ENCODE results near the gene ZNF32. TPM values are rescaled to one million over a fixed set of nuclear protein-coding genes. Genes with fewer than 3 reads are reported as not detected.
"Not testable (repeated sequence)": the region's sequence is repeated elsewhere in the genome, so short reads cannot be mapped to it uniquely, and the experiment has no call there.

The ZNF32 gene
- total and polyA plus RNA-seq, 7 donors = 21.3 to 108 (median 72.1) TPM

- WGBS, 2 donors = 61 to 68% methylated on average over 12 of the region's 12 CpGs
- intact Hi-C loops (cut with DNase I) = loop anchor here (1.0 to 5.0 kb wide), 2 partner anchors 34 to 42 kb away; partner anchors contain the start of genes ZNF239 and ZNF32
- DNase-seq = no peak
- peaks cover 0 to 21% (median 0%) of the 10 kb centered on the region in 4 donors for H3K36me3 ChIP-seq
- H3K27ac ChIP-seq = peak overlapping the region in 3 of 4 donors; percentile 62 to 77 (median 65)
- H3K9me3 ChIP-seq = no peaks in the 10 kb centered on the region
- H3K4me1 ChIP-seq = peaks cover 0 to 13% (median 8%) of the 10 kb centered on the region in 4 donors
- H3K4me3 ChIP-seq = peak overlapping the region; percentile 68 to 92 (median 85)
- TF ChIP-seq EP300 (IDR thresholded peaks at IDR 0.05) (no peak), POLR2AphosphoS5 (IDR thresholded peaks at IDR 0.05) (no peak), POLR2A (IDR thresholded peaks at IDR 0.05) (no peak)
- TF ChIP-seq, protein P1, sequence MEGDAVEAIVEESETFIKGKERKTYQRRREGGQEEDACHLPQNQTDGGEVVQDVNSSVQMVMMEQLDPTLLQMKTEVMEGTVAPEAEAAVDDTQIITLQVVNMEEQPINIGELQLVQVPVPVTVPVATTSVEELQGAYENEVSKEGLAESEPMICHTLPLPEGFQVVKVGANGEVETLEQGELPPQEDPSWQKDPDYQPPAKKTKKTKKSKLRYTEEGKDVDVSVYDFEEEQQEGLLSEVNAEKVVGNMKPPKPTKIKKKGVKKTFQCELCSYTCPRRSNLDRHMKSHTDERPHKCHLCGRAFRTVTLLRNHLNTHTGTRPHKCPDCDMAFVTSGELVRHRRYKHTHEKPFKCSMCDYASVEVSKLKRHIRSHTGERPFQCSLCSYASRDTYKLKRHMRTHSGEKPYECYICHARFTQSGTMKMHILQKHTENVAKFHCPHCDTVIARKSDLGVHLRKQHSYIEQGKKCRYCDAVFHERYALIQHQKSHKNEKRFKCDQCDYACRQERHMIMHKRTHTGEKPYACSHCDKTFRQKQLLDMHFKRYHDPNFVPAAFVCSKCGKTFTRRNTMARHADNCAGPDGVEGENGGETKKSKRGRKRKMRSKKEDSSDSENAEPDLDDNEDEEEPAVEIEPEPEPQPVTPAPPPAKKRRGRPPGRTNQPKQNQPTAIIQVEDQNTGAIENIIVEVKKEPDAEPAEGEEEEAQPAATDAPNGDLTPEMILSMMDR (IDR thresholded peaks at IDR 0.05) = no peak
- H3K27me3 ChIP-seq = no peaks in the 10 kb centered on the region
Measured at GRCh38 chr10:43605850-43606322, 42.8 kb downstream of the ZNF32 start.

GRCh38 chr10:43601576-43601975 is 47.1 kb downstream of the ZNF32 start:
- H3K27me3 ChIP-seq; intact Hi-C loops (cut with DNase I): not testable (repeated sequence)

GRCh38 chr10:43599333-43599732 is 49.3 kb downstream of the ZNF32 start:
- 70 to 85% methylated on average over 2 of the region's 2 CpGs for WGBS, 2 donors
- Histone ChIP-seq H3K4me1 (no peaks in the 10 kb centered on the region), H3K27me3 (no peaks in the 10 kb centered on the region), H3K4me3 (no peak overlapping the region), H3K27ac (no peak overlapping the region), H3K9me3 (no peaks in the 10 kb centered on the region), H3K36me3 (no peaks in the 10 kb centered on the region)
- TF ChIP-seq POLR2AphosphoS5 (IDR thresholded peaks at IDR 0.05) = no peak
- TF ChIP-seq EP300 (IDR thresholded peaks at IDR 0.05) = no peak
- TF ChIP-seq, protein P1 (IDR thresholded peaks at IDR 0.05) = no peak
- TF ChIP-seq POLR2A (IDR thresholded peaks at IDR 0.05) = no peak
- intact Hi-C loops (cut with DNase I) = no loop called here
- DNase-seq = no peak

More at GRCh38 chr10:43601576-43601975, 47.1 kb downstream of the ZNF32 start:
- not testable (repeated sequence) for H3K4me3 ChIP-seq, H3K4me1 ChIP-seq, H3K36me3 ChIP-seq, H3K9me3 ChIP-seq, DNase-seq, H3K27ac ChIP-seq
- WGBS, 2 donors = 89 to 94% methylated on average over 6 of the region's 6 CpGs

- Histone ChIP-seq H3K9me3 (no peaks in the 10 kb centered on the region), H3K27ac (no peak overlapping the region), H3K27me3 (no peaks in the 10 kb centered on the region), H3K4me1 (no peaks in the 10 kb centered on the region), H3K4me3 (no peak overlapping the region), H3K36me3 (no peaks in the 10 kb centered on the region)
- TF ChIP-seq, protein P1 (IDR thresholded peaks at IDR 0.05) = no peak
- no peak for TF ChIP-seq EP300 (IDR thresholded peaks at IDR 0.05)
- TF ChIP-seq POLR2AphosphoS5 (IDR thresholded peaks at IDR 0.05) = no peak
- no peak for TF ChIP-seq POLR2A (IDR thresholded peaks at IDR 0.05)
- WGBS, 2 donors = 71 to 78% methylated on average over 2 of the region's 2 CpGs
- intact Hi-C loops (cut with DNase I) = no loop called here
- peak; percentile 79 for DNase-seq
Measured at GRCh38 chr10:43598446-43598845, 50.2 kb downstream of the ZNF32 start.

DNA sequence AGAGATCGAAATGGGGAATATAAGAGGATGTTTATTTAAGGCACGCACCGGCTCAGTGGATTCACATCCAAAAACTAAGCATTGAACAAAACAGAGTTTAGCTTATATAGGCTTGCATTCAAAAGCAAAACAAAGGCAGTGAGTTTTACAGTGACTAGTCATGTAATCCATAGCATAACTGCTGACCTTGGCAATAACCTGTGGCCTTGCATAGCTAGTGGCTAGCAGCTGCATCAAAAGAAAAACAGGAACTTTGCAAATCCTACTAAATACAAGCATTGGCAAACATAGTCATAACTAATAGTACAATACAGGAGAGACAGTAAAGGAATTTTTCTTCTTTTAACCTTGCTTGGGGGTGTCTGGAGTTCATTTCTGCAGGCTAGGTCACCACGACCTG is 52.1 kb downstream of the ZNF32 start:
- 77 to 90% methylated on average over 4 of the region's 4 CpGs for WGBS, 2 donors
- Histone ChIP-seq H3K4me1 (no peaks in the 10 kb centered on the region), H3K27me3 (no peaks in the 10 kb centered on the region), H3K4me3 (no peak overlapping the region), H3K9me3 (peaks cover 0 to 3% (median 0%) of the 10 kb centered on the region in 4 donors), H3K36me3 (no peaks in the 10 kb centered on the region), H3K27ac (no peak overlapping the region)
- DNase-seq = no peak
- intact Hi-C loops (cut with DNase I) = no loop called here
- TF ChIP-seq, protein P1 (IDR thresholded peaks at IDR 0.05) = no peak
- TF ChIP-seq EP300 (IDR thresholded peaks at IDR 0.05) (no peak), POLR2AphosphoS5 (IDR thresholded peaks at IDR 0.05) (no peak), POLR2A (IDR thresholded peaks at IDR 0.05) (no peak)
